Ishikawa (cell line): ENCODE data around the gene BPHL.

Experiments used
- CEBPB ChIP-seq: IDR thresholded peaks from 2 replicates; pipeline ENCODE4 v1.6.1; 2012
- CREB1 ChIP-seq: IDR thresholded peaks from 2 replicates; pipeline ENCODE4 v1.6.1; 2012; ENCODE audit warnings: low read depth
- EGR1 ChIP-seq: IDR thresholded peaks from 2 replicates; pipeline ENCODE4 v1.6.1; 2012
- EP300 ChIP-seq: IDR thresholded peaks from 2 replicates; pipeline ENCODE4 v1.6.1; 2012; ENCODE audit warnings: borderline replicate concordance
- FOXM1 ChIP-seq: IDR thresholded peaks from 2 replicates; pipeline ENCODE4 v1.6.1; 2012; ENCODE audit warnings: low read depth, borderline replicate concordance
- MAX ChIP-seq: IDR thresholded peaks from 2 replicates; pipeline ENCODE4 v1.6.1; 2012
- NFIC ChIP-seq: IDR thresholded peaks from 2 replicates; pipeline ENCODE4 v1.6.1; 2012
- RAD21 ChIP-seq: IDR thresholded peaks from 2 replicates; pipeline ENCODE4 v1.6.1; 2012; ENCODE audit warnings: low read depth
- REST ChIP-seq: IDR thresholded peaks from 2 replicates; pipeline ENCODE4 v1.6.1; 2012; ENCODE audit warnings: low read depth, mild to moderate bottlenecking
- TAF1 ChIP-seq: IDR thresholded peaks from 2 replicates; pipeline ENCODE4 v1.6.1; 2012; ENCODE audit warnings: low read depth, mild to moderate bottlenecking
- TCF12 ChIP-seq: IDR thresholded peaks from 2 replicates; pipeline ENCODE4 v1.6.1; 2012; ENCODE audit warnings: low read depth
- TEAD4 ChIP-seq: IDR thresholded peaks from 2 replicates; pipeline ENCODE4 v1.6.1; 2012
- USF1 ChIP-seq: IDR thresholded peaks from 2 replicates; pipeline ENCODE4 v1.6.1; 2012
- YY1 ChIP-seq: IDR thresholded peaks from 2 replicates; pipeline ENCODE4 v1.6.1; 2012; ENCODE audit warnings: low read depth
- ZBTB7A ChIP-seq: IDR thresholded peaks from 2 replicates; pipeline ENCODE4 v1.6.1; 2012; ENCODE audit warnings: low read depth

The BPHL gene

GRCh38 chr6:3109761-3110160, 8.8 kb upstream of the BPHL start:
- no peak for TF ChIP-seq EGR1
- no peak for TF ChIP-seq NFIC
- TF ChIP-seq REST, result no peak
- TF ChIP-seq TAF1, result no peak
- no peak for TF ChIP-seq TCF12
- TF ChIP-seq MAX, result no peak
- TF ChIP-seq EP300, result no peak
- no peak for TF ChIP-seq TEAD4
- TF ChIP-seq YY1, result no peak
- no peak for TF ChIP-seq FOXM1
- no peak for TF ChIP-seq CREB1
- no peak for TF ChIP-seq CEBPB
- TF ChIP-seq ZBTB7A, result no peak
- no peak for TF ChIP-seq RAD21
- no peak for TF ChIP-seq USF1

- no peak for TF ChIP-seq EGR1
- TF ChIP-seq TAF1, result no peak
- TF ChIP-seq EP300, result no peak
- TF ChIP-seq REST, result no peak
- no peak for TF ChIP-seq ZBTB7A
- no peak for TF ChIP-seq RAD21
- no peak for TF ChIP-seq FOXM1
- no peak for TF ChIP-seq USF1
These were observed 4.1 kb upstream of the BPHL start for GRCh38 chr6:3114377-3114776.

- TF ChIP-seq MAX, result 0 out of 2 replicates have a peak, but pooled peaks have one; percentile 3
- TF ChIP-seq EP300, result no peak
These were observed 579 bp upstream of the BPHL start for GRCh38 chr6:3117912-3118352.

GRCh38 chr6:3119040-3119723, 671 bp downstream of the BPHL start:
- TF ChIP-seq TEAD4 (no peak), REST (no peak), CEBPB (no peak), MAX (no peak; the same call in 1 of the 2 replicates), CREB1 (no peak), ZBTB7A (no peak), NFIC (no peak)

- TF ChIP-seq FOXM1 (no peak), YY1 (no peak), ZBTB7A (no peak), MAX (no peak), TCF12 (no peak), REST (no peak), RAD21 (no peak)
These were observed 2.2 kb downstream of the BPHL start for GRCh38 chr6:3120765-3121089.
